ENCODE measurements around the gene SLC39A7. TPM values are rescaled to one million over a fixed set of nuclear protein-coding genes. Genes with fewer than 3 reads are reported as not detected.

SLC39A7 gene
- polyA plus RNA-seq, 6 donors from 2014 or later: 15.6 to 26.0 (median 17.6) TPM

DNA sequence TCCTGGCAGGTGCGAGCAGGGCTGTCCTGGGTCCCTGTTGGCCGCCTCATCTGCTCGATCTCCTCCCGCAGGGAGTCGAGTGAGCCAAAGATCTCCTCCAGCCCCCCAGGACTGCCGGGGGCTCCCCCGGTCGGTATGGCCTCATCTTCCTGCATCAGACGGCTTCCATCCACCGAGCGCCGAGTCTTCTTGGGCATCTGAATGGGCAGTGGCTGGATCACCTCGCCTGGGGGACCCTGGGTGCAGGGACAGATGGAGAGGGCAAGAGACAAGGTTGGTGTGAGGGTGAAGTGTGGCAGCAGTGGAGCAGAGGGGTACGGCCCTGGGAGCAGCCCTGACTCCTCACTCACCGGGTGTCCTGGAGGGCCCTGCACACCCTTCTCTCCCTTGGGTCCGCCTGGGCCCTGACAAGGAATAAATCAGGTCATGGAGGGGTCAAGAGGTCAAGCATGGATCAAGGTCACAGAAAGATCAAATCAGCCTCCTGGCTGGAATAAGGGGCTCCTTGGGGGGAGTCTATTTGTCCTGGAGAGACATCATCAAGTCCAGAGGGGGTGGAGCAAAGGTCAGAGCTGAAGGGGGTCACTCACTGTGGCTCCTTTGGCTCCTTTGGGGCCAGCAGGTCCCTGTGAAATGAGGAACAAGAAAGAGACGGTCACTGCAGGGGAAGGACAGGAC, 34.9 kb upstream of the SLC39A7 start:
- DNase-seq (no peak), ATAC-seq (ENCODE audit: low read depth in 2 of 2) (no peak)
- H3K4me3 Mint-ChIP-seq: no peak overlapping the region
- no peaks in the 10 kb centered on the region for H3K36me3 Mint-ChIP-seq
- H3K9me3 Mint-ChIP-seq: no peaks in the 10 kb centered on the region
- peaks cover 3 to 30% (median 26%) of the 10 kb centered on the region in 3 donors for H3K27me3 Mint-ChIP-seq
- peaks cover 21 to 28% (median 23%) of the 10 kb centered on the region in 3 donors for H3K4me1 Mint-ChIP-seq
- no peak overlapping the region for H3K27ac Mint-ChIP-seq

DNA sequence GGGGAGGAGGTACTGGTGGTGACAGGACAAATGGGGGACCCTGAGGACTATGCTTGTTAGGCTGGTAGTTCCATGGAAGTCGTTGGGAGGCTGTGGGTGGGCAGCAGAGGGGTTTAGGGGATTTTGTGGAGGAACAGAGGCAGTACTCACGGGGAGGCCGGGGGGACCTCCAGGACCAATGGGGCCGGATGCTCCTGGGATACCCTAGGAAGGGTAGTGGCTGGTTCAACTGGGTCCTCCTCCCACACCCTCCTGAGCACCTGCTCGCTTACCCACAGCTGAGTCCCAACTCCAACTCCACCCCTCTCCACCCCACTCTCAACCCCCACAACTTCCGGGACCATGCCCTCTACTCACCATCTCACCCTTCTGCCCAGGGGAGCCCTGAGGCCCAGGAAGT, 34.3 kb upstream of the SLC39A7 start:
- H3K27ac Mint-ChIP-seq: no peak overlapping the region

DNA sequence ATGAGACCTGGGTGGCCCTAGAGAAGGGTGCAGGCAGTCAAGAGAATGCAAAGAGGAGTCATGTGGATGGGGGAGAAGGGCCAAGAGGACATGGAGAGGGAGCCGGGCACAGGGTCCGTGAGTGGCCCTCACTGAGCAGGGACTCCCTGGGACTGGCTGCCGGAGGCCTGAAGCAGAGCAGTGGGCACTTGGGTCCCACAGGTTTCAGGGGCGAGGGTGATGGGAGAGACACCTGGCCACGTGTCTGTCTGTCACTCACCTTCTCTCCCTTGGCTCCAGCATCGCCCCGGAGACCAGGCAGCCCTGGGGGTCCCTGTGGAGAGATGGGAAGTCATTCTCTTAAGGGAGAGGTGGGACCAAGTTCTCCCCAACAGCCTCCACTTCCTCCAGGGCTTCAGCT, 33.9 kb upstream of the SLC39A7 start:
- Mint-ChIP-seq H3K36me3 (no peaks in the 10 kb centered on the region), H3K27ac (no peak overlapping the region), H3K27me3 (peaks cover 3 to 30% (median 26%) of the 10 kb centered on the region in 3 donors), H3K4me1 (peaks cover 13 to 18% (median 14%) of the 10 kb centered on the region in 3 donors), H3K9me3 (no peaks in the 10 kb centered on the region), H3K4me3 (no peak overlapping the region)
- ATAC-seq (ENCODE audit: low read depth in 2 of 2): no peak
- no peak for DNase-seq

More for the DNA sequence above, 34.3 kb upstream of the SLC39A7 start:
- Mint-ChIP-seq H3K27me3 (peaks cover 3 to 30% (median 26%) of the 10 kb centered on the region in 3 donors), H3K36me3 (no peaks in the 10 kb centered on the region), H3K9me3 (no peaks in the 10 kb centered on the region), H3K4me3 (no peak overlapping the region), H3K4me1 (peaks cover 18 to 22% (median 18%) of the 10 kb centered on the region in 3 donors)
- DNase-seq (no peak), ATAC-seq (ENCODE audit: low read depth in 2 of 2) (no peak)

DNA sequence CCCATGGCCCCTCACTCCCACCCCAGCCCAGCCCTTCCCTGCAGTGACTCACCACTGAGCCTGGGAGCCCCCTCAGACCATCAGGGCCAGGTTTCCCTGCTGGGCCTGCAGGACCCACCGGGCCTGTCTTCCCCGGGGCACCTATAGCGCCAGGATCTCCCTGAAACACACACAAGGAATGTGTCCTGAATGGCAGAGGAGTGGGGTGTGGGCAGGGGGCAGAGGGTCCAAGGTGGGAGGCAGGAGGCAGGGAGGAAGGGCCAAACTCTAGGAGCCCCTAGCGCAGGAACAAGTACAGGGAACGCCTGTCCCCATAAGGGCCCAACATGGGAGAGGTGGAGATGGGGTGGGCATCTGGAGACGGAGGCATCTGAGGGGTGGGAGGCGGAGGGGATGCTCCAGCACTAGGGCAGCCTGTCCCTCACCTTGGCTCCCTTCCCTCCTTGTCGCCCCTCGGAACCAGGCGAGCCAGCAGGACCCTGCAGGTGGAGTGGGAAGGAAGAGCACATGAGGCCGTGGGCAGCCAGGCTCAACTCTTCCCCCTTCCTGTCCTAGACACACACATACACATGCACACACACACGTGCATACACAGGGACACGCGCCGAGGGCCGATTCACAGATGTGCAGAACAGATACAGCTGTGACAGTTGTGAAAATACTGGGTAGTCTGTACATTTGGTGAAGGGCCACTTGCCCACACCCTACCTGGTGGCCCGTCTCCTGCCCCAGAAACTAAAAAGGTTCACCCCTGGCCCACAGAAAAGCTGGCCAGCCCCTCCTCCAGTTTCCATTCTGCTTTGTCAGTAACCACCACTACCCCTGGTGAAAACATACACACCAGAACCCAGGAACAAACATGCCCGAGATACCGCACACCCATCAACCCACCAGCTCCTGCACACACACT, 33.0 kb upstream of the SLC39A7 start:
- DNase-seq (no peak), ATAC-seq (ENCODE audit: low read depth in 2 of 2) (no peak)
- H3K4me3 Mint-ChIP-seq: no peak overlapping the region
- H3K27me3 Mint-ChIP-seq: peaks cover 6 to 35% (median 30%) of the 10 kb centered on the region in 3 donors
- H3K36me3 Mint-ChIP-seq: no peaks in the 10 kb centered on the region
- no peak overlapping the region for H3K27ac Mint-ChIP-seq
- H3K9me3 Mint-ChIP-seq: no peaks in the 10 kb centered on the region
- peaks cover 10 to 14% (median 13%) of the 10 kb centered on the region in 3 donors for H3K4me1 Mint-ChIP-seq

DNA sequence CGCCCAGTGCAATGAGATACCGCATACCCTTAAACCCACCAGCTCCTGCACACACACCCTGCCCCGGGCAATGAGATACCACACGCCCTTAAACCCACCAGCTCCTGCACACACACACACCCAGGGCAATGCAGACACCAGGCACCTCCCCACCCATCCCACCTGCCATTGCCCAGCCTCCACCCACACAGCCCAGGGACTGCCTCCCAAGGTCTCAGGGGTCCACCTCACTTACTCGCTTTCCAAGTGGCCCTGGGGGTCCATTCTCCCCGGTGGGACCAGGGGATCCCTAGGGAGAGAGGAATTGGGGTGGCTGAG, 32.4 kb upstream of the SLC39A7 start:
- no peak for DNase-seq
- peak overlapping the region in 1 of 6 donors; percentile 74 for H3K27ac Mint-ChIP-seq
- H3K9me3 Mint-ChIP-seq: no peaks in the 10 kb centered on the region
- ATAC-seq (ENCODE audit: low read depth in 2 of 2): no peak
- peaks cover 12 to 16% (median 14%) of the 10 kb centered on the region in 3 donors for H3K4me1 Mint-ChIP-seq
- H3K36me3 Mint-ChIP-seq: no peaks in the 10 kb centered on the region
- peaks cover 7 to 39% (median 36%) of the 10 kb centered on the region in 3 donors for H3K27me3 Mint-ChIP-seq
- no peak overlapping the region for H3K4me3 Mint-ChIP-seq

DNA sequence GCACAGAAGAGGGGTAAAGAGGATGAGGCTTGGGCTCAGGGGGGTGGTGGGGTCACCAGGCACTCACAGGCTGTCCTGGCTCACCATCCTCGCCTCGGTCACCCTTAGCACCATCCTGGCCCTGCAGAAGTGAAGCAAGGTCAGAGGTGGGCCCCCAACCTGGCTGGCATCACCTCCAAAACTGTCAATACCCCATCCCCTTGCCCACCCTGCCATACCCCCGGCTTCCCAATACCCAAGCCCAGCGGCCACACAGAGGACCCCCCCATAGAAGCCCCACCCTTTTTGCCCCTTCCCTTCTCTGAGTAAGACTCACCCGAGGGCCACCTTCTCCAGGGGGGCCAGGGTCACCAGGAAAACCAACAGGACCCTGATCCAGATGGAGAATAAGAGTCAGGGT, 32.0 kb upstream of the SLC39A7 start:
- Mint-ChIP-seq H3K27me3 (peaks cover 7 to 39% (median 37%) of the 10 kb centered on the region in 3 donors), H3K36me3 (no peaks in the 10 kb centered on the region), H3K4me1 (peaks cover 12 to 16% (median 14%) of the 10 kb centered on the region in 3 donors), H3K9me3 (no peaks in the 10 kb centered on the region), H3K27ac (no peak overlapping the region), H3K4me3 (peak overlapping the region in 1 of 8 donors; percentile 35)
- ATAC-seq (ENCODE audit: low read depth in 2 of 2) (no peak), DNase-seq (no peak)

DNA sequence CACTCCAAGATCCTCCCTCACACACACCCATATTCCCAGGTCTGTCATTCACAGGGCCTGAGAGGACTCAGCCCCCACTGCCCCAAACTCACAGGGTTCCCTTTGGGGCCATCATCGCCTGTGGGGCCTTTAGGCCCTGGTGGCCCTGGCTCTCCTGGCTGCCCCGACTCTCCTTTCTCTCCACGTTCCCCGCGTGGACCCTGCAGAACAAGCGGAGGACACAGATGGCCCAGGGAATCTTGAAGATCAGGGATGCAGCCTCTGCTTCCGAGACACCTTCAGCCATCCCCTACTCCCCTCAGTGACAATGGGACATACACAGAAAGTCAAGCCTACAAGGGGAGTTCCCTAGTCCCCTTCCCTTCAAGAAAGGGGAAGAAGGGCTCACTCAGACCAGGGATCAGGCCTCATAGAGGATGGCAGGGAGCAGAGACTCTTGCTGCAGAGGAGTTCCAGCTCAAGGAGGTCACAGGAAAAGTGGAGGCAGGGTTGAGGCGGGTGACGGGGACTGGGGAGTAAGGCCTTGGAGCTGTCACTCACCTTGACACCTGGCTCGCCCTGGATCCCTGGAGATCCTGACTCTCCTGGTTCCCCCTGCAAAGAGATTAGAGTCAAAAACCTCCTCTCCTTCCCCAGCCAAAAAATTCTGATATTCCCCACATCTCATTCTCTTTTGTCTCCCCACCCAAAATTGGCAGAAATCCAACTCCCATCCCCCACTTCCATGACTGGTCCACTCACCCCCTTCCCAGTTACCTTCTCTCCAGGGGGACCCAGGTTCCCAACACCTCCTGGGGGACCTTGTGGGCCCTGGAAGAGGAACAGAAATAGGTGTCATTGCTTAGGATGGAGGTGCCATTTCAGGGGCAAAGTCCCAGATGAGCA, 31.1 kb upstream of the SLC39A7 start:
- DNase-seq (no peak), ATAC-seq (ENCODE audit: low read depth in 2 of 2) (no peak)
- Mint-ChIP-seq H3K4me3 (peak overlapping the region in 1 of 8 donors; percentile 42), H3K27me3 (peaks cover 4 to 32% (median 31%) of the 10 kb centered on the region in 3 donors), H3K4me1 (peaks cover 12 to 16% (median 14%) of the 10 kb centered on the region in 3 donors), H3K27ac (peak overlapping the region in 2 of 6 donors; percentile 62 to 79), H3K36me3 (no peaks in the 10 kb centered on the region), H3K9me3 (no peaks in the 10 kb centered on the region)

DNA sequence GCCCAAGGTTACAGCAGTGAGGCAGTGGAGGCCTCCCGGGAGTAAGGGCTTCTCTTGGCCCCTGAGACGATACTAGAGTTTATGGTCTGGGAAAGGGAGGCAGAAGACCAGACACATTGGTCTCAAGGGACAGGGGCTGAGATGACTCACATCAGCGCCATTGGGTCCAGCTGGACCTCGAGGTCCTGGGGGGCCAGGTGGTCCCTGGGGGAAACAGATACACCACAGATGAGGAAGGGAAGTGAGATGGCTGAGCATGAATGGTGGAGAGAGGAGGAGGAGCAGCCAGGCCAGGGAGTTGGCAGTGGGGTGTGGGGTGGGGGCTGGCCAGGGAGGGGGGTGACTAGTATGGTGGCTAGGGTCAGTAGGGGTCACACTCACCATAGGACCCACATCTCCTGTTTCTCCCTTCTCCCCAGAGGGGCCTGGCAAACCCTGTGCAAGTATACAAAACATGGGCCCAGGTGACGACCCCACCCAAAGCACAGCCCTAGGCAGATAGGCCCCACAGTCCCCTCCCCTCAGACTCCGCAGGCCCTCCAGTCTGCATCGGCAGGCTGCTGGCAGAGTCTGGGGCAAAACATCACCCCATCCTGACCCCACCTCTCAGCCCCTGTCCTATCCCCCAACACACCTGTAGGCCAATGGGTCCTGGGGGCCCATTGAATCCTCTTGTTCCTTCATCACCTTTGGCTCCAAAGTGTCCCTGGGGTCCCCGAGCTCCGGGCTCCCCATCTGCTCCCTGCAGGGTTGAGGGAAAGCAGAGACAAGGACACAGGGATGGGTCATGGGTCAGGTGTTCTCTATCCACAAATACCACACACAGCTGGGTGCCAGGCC, 30.3 kb upstream of the SLC39A7 start:
- no peak overlapping the region for H3K4me3 Mint-ChIP-seq
- ATAC-seq (ENCODE audit: low read depth in 2 of 2): no peak
- DNase-seq: no peak

DNA sequence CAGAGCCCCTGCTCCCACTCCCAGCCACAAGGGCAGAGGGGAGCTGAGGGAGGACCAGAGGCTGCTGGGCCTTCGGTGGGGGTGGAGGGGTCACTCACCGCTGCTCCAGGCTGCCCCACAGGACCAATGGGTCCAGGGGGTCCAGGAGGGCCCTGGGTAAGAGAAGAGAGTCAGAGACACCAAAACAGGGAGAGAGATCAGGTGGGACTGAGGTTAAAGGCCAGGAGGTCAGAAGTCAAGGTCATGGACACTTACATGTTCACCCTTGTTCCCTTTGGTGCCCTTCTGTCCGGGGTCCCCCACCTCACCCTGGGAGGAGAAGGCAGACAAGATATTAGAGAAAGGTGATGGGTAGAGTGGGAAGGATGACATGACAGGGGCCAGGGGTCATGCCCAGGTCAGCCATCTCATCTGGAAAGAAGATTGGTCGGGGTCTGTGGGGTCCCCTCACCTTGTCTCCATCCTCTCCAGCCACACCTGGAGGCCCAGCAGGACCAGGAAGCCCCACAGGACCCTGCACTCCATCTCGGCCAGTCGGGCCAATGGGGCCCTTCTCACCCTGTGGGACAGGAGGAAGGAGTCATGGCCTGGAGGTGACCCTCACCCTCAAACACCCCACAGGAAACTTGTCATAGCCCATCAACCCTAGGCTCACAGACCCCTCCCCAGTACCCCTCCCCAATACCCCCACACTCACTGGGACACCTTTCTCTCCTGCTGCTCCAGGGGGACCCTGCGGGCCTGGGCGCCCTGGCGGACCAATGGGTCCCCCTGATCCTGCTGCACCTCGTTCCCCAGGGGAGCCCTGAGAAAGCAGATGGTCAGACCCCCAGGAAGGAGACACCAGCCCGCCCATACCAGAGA, 29.4 kb upstream of the SLC39A7 start:
- no peaks in the 10 kb centered on the region for H3K9me3 Mint-ChIP-seq
- peaks cover 8 to 38% (median 32%) of the 10 kb centered on the region in 3 donors for H3K27me3 Mint-ChIP-seq
- H3K4me1 Mint-ChIP-seq: peaks cover 12 to 16% (median 14%) of the 10 kb centered on the region in 3 donors
- no peaks in the 10 kb centered on the region for H3K36me3 Mint-ChIP-seq
- H3K27ac Mint-ChIP-seq: peak overlapping the region in 1 of 6 donors; percentile 7
- H3K4me3 Mint-ChIP-seq: no peak overlapping the region
- no peak for DNase-seq
- ATAC-seq (ENCODE audit: low read depth in 2 of 2): no peak

More for the DNA sequence above, 30.3 kb upstream of the SLC39A7 start:
- no peaks in the 10 kb centered on the region for H3K36me3 Mint-ChIP-seq
- peaks cover 8 to 38% (median 32%) of the 10 kb centered on the region in 3 donors for H3K27me3 Mint-ChIP-seq
- H3K4me1 Mint-ChIP-seq: peaks cover 12 to 16% (median 14%) of the 10 kb centered on the region in 3 donors
- H3K9me3 Mint-ChIP-seq: no peaks in the 10 kb centered on the region
- H3K27ac Mint-ChIP-seq: peak overlapping the region in 4 of 6 donors; percentile 7 to 83 (median 56)

DNA sequence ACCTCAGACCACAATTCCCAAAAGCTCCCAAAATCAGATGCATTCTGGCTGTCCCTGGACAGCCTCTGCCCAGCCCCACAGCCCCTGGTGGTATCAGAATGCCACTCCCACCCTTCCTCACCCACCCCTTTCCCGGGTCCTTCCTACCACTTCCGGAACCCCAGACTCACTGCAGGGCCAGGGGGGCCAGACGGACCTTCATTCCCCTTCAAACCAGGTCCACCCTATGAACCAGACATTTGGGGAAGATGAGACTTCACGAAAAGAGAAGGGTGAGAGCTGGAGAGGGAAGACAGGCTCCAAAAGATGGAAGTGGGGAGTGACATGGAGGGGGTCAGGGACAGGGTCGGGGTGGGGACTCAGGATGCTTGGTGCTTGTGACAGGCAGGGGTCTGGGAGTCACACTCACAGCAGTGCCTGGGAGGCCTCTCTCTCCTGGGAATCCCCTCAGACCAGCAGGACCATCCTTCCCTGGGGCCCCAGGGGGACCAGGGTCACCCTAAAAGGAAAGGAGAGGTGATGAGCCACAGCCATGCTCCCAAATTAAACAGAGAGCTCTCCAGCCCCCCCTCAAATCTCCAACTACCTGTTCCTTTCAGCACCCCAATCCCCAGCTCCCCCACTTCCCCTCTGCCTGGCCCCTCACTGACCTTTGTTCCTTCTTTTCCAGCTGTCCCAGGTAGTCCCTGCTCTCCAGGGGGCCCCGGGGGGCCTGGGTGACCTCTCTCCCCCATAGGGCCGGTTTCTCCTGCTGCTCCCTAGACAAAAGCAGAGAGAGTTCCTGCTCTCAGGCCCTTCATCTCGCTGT, 28.6 kb upstream of the SLC39A7 start:
- ATAC-seq (ENCODE audit: low read depth in 2 of 2) (no peak), DNase-seq (no peak)
- peaks cover 12 to 16% (median 14%) of the 10 kb centered on the region in 3 donors for H3K4me1 Mint-ChIP-seq
- H3K4me3 Mint-ChIP-seq: peak overlapping the region in 1 of 8 donors; percentile 59
- no peaks in the 10 kb centered on the region for H3K36me3 Mint-ChIP-seq
- no peaks in the 10 kb centered on the region for H3K9me3 Mint-ChIP-seq
- H3K27me3 Mint-ChIP-seq: peaks cover 8 to 37% (median 37%) of the 10 kb centered on the region in 3 donors
- H3K27ac Mint-ChIP-seq: peak overlapping the region in 1 of 6 donors; percentile 51
